IPS-15b (cell line): ENCODE measurements around the gene SOX5.
"Not testable (repeated sequence)": the region's sequence is repeated elsewhere in the genome, so short reads cannot be mapped to it uniquely, and the experiment has no call there.

Experiments
- H3K27me3 ChIP-seq: one replicate; pipeline ENCODE4 v1.6.1; 2013; ENCODE audit warnings: low read length; ENCODE audit not compliant: control insufficient read depth, insufficient read depth
- H3K36me3 ChIP-seq: one replicate; pipeline ENCODE4 v1.6.1; 2013; ENCODE audit warnings: low read length; ENCODE audit not compliant: control insufficient read depth, insufficient read depth
- H3K4me1 ChIP-seq: one replicate; pipeline ENCODE4 v1.6.1; 2013; ENCODE audit warnings: mild to moderate bottlenecking, low read length; ENCODE audit not compliant: control insufficient read depth, insufficient read depth
- H3K4me3 ChIP-seq: one replicate; pipeline ENCODE4 v1.5.1; 2013; ENCODE audit warnings: low read depth, low read length
- H3K9ac ChIP-seq: one replicate; pipeline ENCODE4 v1.6.1; 2013; ENCODE audit warnings: low read depth, mild to moderate bottlenecking, low read length
- H3K9me3 ChIP-seq: one replicate; pipeline ENCODE4 v1.6.1; 2013; ENCODE audit warnings: mild to moderate bottlenecking, low read length; ENCODE audit not compliant: control insufficient read depth, insufficient read depth

The SOX5 gene

GRCh38 chr12:23827353-23827752 lies 122.1 kb downstream of the SOX5 start:
- no peaks in the 10 kb centered on the region for H3K4me1 ChIP-seq
- H3K27me3 ChIP-seq = no peaks in the 10 kb centered on the region
- no peaks in the 10 kb centered on the region for H3K36me3 ChIP-seq
- no peak overlapping the region for H3K4me3 ChIP-seq
- H3K9me3 ChIP-seq = no peaks in the 10 kb centered on the region
- no peak overlapping the region for H3K9ac ChIP-seq

GRCh38 chr12:23825124-23825523 lies 124.3 kb downstream of the SOX5 start:
- not testable (repeated sequence) for H3K9me3 ChIP-seq, H3K9ac ChIP-seq, H3K4me1 ChIP-seq, H3K4me3 ChIP-seq, H3K27me3 ChIP-seq, H3K36me3 ChIP-seq

- Histone ChIP-seq H3K27me3 (no peaks in the 10 kb centered on the region), H3K4me1 (no peaks in the 10 kb centered on the region), H3K36me3 (no peaks in the 10 kb centered on the region), H3K4me3 (no peak overlapping the region), H3K9ac (no peak overlapping the region), H3K9me3 (no peaks in the 10 kb centered on the region)
Measured at GRCh38 chr12:23824358-23824757, 125.1 kb downstream of the SOX5 start.

- H3K27me3 ChIP-seq, H3K9ac ChIP-seq, H3K36me3 ChIP-seq, H3K4me3 ChIP-seq, H3K4me1 ChIP-seq, H3K9me3 ChIP-seq: not testable (repeated sequence)
Measured at GRCh38 chr12:23822883-23823282, 126.6 kb downstream of the SOX5 start.

- no peaks in the 10 kb centered on the region for H3K36me3 ChIP-seq
- H3K4me1 ChIP-seq = peaks cover 4% of the 10 kb centered on the region
- no peak overlapping the region for H3K9ac ChIP-seq
- no peaks in the 10 kb centered on the region for H3K27me3 ChIP-seq
- no peaks in the 10 kb centered on the region for H3K9me3 ChIP-seq
- no peak overlapping the region for H3K4me3 ChIP-seq
Measured at GRCh38 chr12:23817345-23817744, 132.1 kb downstream of the SOX5 start.

GRCh38 chr12:23816394-23816851 lies 133.0 kb downstream of the SOX5 start:
- Histone ChIP-seq H3K4me1 (peaks cover 4% of the 10 kb centered on the region), H3K27me3 (no peaks in the 10 kb centered on the region), H3K4me3 (no peak overlapping the region), H3K36me3 (no peaks in the 10 kb centered on the region), H3K9me3 (no peaks in the 10 kb centered on the region), H3K9ac (no peak overlapping the region)

GRCh38 chr12:23815810-23816209 lies 133.7 kb downstream of the SOX5 start:
- H3K36me3 ChIP-seq = no peaks in the 10 kb centered on the region
- no peak overlapping the region for H3K4me3 ChIP-seq
- H3K9ac ChIP-seq = no peak overlapping the region
- H3K27me3 ChIP-seq = no peaks in the 10 kb centered on the region
- H3K9me3 ChIP-seq = no peaks in the 10 kb centered on the region
- H3K4me1 ChIP-seq = peaks cover 4% of the 10 kb centered on the region

GRCh38 chr12:23813206-23813605 lies 136.3 kb downstream of the SOX5 start:
- Histone ChIP-seq H3K27me3 (no peaks in the 10 kb centered on the region), H3K4me3 (no peak overlapping the region), H3K9me3 (no peaks in the 10 kb centered on the region), H3K36me3 (no peaks in the 10 kb centered on the region), H3K9ac (no peak overlapping the region), H3K4me1 (peaks cover 4% of the 10 kb centered on the region)

- H3K4me3 ChIP-seq = no peak overlapping the region
- H3K4me1 ChIP-seq = no peaks in the 10 kb centered on the region
- H3K9ac ChIP-seq = no peak overlapping the region
- H3K27me3 ChIP-seq = no peaks in the 10 kb centered on the region
- no peaks in the 10 kb centered on the region for H3K36me3 ChIP-seq
- H3K9me3 ChIP-seq = no peaks in the 10 kb centered on the region
Measured at GRCh38 chr12:23810329-23810902, 139.1 kb downstream of the SOX5 start.

GRCh38 chr12:23803540-23803939 lies 145.9 kb downstream of the SOX5 start:
- no peaks in the 10 kb centered on the region for H3K36me3 ChIP-seq
- no peaks in the 10 kb centered on the region for H3K4me1 ChIP-seq
- no peak overlapping the region for H3K4me3 ChIP-seq
- H3K9ac ChIP-seq = no peak overlapping the region
- H3K27me3 ChIP-seq = no peaks in the 10 kb centered on the region
- H3K9me3 ChIP-seq = no peaks in the 10 kb centered on the region

GRCh38 chr12:23795494-23795893 lies 154.0 kb downstream of the SOX5 start:
- Histone ChIP-seq H3K9ac (no peak overlapping the region), H3K4me1 (no peaks in the 10 kb centered on the region), H3K27me3 (no peaks in the 10 kb centered on the region), H3K4me3 (no peak overlapping the region), H3K9me3 (no peaks in the 10 kb centered on the region), H3K36me3 (no peaks in the 10 kb centered on the region)

GRCh38 chr12:23781118-23781517 lies 168.4 kb downstream of the SOX5 start:
- no peak overlapping the region for H3K9ac ChIP-seq
- H3K9me3 ChIP-seq = no peaks in the 10 kb centered on the region
- no peaks in the 10 kb centered on the region for H3K4me1 ChIP-seq
- no peaks in the 10 kb centered on the region for H3K36me3 ChIP-seq
- no peaks in the 10 kb centered on the region for H3K27me3 ChIP-seq
- no peak overlapping the region for H3K4me3 ChIP-seq
